K562 (cell line): ENCODE results near the gene CEMP1. TPM values are rescaled to one million over a fixed set of nuclear protein-coding genes. Genes with fewer than 3 reads are reported as not detected.

Source experiments
- AFF4 ChIP-seq: sonication (generic); formaldehyde crosslinking; IDR thresholded peaks from 2 replicates; pipeline ENCODE4 v1.8.0; 2023; ENCODE audit warnings: mild to moderate bottlenecking, missing genetic modification reagents
- CTCFL ChIP-seq: IDR thresholded peaks from 2 replicates; pipeline ENCODE4 v1.6.1; 2011; ENCODE audit warnings: borderline replicate concordance, low read depth, mild to moderate bottlenecking, moderate library complexity, low read length; ENCODE audit not compliant: insufficient read depth, poor library complexity, severe bottlenecking
- FUS ChIP-seq: fragments of 200-400 bp; formaldehyde crosslinking; optimal IDR thresholded peaks from 2 replicates; pipeline ENCODE3; 2017; ENCODE audit warnings: low read depth, low read length
- GTF2B ChIP-seq: IDR thresholded peaks from 2 replicates; pipeline ENCODE4 v1.6.1; 2011; ENCODE audit not compliant: insufficient read length; ENCODE audit errors: extremely low read depth
- HDAC6 ChIP-seq: IDR thresholded peaks from 2 replicates; pipeline ENCODE4 v1.6.1; 2012; ENCODE audit warnings: low read depth, mild to moderate bottlenecking, control low read depth, inconsistent platforms, low read length, moderate library complexity
- HEY1 ChIP-seq: fragments of 250-450 bp; sonication (Bioruptor Pico); IDR thresholded peaks from 2 replicates; pipeline ENCODE4 v1.5.0; 2020; ENCODE audit warnings: mild to moderate bottlenecking, moderate library complexity, borderline replicate concordance
- SMAD2 ChIP-seq: fragments of 150-350 bp; IDR thresholded peaks from 2 replicates; pipeline ENCODE4 v1.6.1; 2014; ENCODE audit warnings: low read depth, mild to moderate bottlenecking, low read length
- TOE1 ChIP-seq, 2 experiments: fragments of 450-650 bp in 1 of 2; sonication (generic) in 1 of 2; formaldehyde crosslinking in 1 of 2; IDR thresholded peaks; 2 replicates each; pipeline versions ENCODE4 v1.7.1 to v1.8.0; 2016 to 2022; ENCODE audit warnings: borderline replicate concordance in 2 of 2, mild to moderate bottlenecking in 2 of 2, antibody characterized with exemption in 1 of 2, inconsistent platforms in 1 of 2, low read depth in 1 of 2, missing genetic modification reagents in 1 of 2, moderate library complexity in 1 of 2
- ZNF175 ChIP-seq: fragments of 200-800 bp; sonication (Bioruptor generic); IDR thresholded peaks from 2 replicates; pipeline ENCODE4 v1.6.1; 2016; ENCODE audit warnings: low read depth, mild to moderate bottlenecking, missing genetic modification characterization, missing compliant biosample characterization
- ZSCAN32 ChIP-seq: fragments of 450-650 bp; formaldehyde crosslinking; IDR thresholded peaks from 2 replicates; pipeline ENCODE4 v1.4.0; 2020; ENCODE audit warnings: mild to moderate bottlenecking, moderate library complexity
- polyA plus RNA-seq, 8 experiments: library from polyadenylated mRNA; depleted of rRNA in 4 of 8; stranded (reverse) in 5 of 8; unstranded in 3 of 8; fragments of >200 nt; fragmentation: Nextera tagmentation in 2 of 8; fragmentation: Illumina TruSeq in 1 of 8; extraction: Ambion mirVana in 2 of 8; extraction: Trizol in 1 of 8; gene quantifications; 2 replicates each; pipeline versions ENCODE4 v1.2.1 to v1.2.3, GENCODE V29; 2011 to 2014; ENCODE audit warnings: inconsistent platforms in 1 of 8, missing spikeins in 1 of 8
- total RNA-seq, 7 experiments: library from RNA; depleted of rRNA in 6 of 7; stranded (reverse); fragments of >200 nt in 6 of 7; fragmentation: Illumina TruSeq in 2 of 7; extraction: Trizol in 2 of 7; gene quantifications; 2 replicates each; pipeline versions ENCODE4 v1.2.1 to v1.2.3, GENCODE V29; 2011 to 2021; ENCODE audit warnings: low replicate concordance in 1 of 7
- TF ChIP-seq, protein P1 (sequence below): sonication (generic); formaldehyde crosslinking; IDR thresholded peaks from 2 replicates; pipeline ENCODE4 v1.5.0; 2020; ENCODE audit warnings: missing genetic modification reagents
- TF ChIP-seq, protein P2 (sequence below): fragments of 250-450 bp; sonication (Bioruptor Pico); IDR thresholded peaks from 2 replicates; pipeline ENCODE4 v1.5.0; 2021; ENCODE audit warnings: mild to moderate bottlenecking, borderline replicate concordance
- TF ChIP-seq, protein P3 (sequence below): conservative IDR thresholded peaks from 2 replicates; pipeline ENCODE4 v1.6.1; 2011; ENCODE audit warnings: low read depth, mild to moderate bottlenecking, low read length; ENCODE audit not compliant: control insufficient read depth

The CEMP1 gene
- total and polyA plus RNA-seq, 9 of the 15 experiments (the other 6 are each of a cell fraction or from before 2014, with no cell fraction given), result 0.05 to 0.45 TPM; not detected in 7

- TF ChIP-seq TOE1 (IDR thresholded peaks at IDR 0.05; ENCODE audit: borderline replicate concordance) (0 out of 2 replicates have a peak, but pooled peaks have one; percentile 4), TOE1 (CRISPR knock-in tag; IDR thresholded peaks at IDR 0.05; ENCODE audit: borderline replicate concordance, low read depth) (no peak), ZSCAN32 (no peak), CTCFL (no peak), SMAD2 (no peak), FUS (peak; percentile 41), HEY1 (CRISPR knock-in tag) (0 out of 2 replicates have a peak, but pooled peaks have one; percentile 38), GTF2B (no peak), ZNF175 (CRISPR knock-in tag) (no peak), HDAC6 (no peak), AFF4 (CRISPR knock-in tag) (no peak)
- TF ChIP-seq, protein P1, sequence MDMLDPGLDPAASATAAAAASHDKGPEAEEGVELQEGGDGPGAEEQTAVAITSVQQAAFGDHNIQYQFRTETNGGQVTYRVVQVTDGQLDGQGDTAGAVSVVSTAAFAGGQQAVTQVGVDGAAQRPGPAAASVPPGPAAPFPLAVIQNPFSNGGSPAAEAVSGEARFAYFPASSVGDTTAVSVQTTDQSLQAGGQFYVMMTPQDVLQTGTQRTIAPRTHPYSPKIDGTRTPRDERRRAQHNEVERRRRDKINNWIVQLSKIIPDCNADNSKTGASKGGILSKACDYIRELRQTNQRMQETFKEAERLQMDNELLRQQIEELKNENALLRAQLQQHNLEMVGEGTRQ (CRISPR knock-in tag), result peak; percentile 63; the same call in 1 of the 2 replicates
- TF ChIP-seq, protein P2, sequence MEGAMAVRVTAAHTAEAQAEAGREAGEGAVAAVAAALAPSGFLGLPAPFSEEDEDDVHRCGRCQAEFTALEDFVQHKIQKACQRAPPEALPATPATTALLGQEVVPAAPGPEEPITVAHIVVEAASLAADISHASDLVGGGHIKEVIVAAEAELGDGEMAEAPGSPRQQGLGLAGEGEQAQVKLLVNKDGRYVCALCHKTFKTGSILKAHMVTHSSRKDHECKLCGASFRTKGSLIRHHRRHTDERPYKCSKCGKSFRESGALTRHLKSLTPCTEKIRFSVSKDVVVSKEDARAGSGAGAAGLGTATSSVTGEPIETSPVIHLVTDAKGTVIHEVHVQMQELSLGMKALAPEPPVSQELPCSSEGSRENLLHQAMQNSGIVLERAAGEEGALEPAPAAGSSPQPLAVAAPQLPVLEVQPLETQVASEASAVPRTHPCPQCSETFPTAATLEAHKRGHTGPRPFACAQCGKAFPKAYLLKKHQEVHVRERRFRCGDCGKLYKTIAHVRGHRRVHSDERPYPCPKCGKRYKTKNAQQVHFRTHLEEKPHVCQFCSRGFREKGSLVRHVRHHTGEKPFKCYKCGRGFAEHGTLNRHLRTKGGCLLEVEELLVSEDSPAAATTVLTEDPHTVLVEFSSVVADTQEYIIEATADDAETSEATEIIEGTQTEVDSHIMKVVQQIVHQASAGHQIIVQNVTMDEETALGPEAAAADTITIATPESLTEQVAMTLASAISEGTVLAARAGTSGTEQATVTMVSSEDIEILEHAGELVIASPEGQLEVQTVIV (CRISPR knock-in tag), result no peak
- TF ChIP-seq, protein P3, sequence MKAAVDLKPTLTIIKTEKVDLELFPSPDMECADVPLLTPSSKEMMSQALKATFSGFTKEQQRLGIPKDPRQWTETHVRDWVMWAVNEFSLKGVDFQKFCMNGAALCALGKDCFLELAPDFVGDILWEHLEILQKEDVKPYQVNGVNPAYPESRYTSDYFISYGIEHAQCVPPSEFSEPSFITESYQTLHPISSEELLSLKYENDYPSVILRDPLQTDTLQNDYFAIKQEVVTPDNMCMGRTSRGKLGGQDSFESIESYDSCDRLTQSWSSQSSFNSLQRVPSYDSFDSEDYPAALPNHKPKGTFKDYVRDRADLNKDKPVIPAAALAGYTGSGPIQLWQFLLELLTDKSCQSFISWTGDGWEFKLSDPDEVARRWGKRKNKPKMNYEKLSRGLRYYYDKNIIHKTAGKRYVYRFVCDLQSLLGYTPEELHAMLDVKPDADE, result peak; percentile 78
These were observed 687 bp upstream of the CEMP1 start (continued) for GRCh38 chr16:2531696-2532493.
